HepG2 (cell line): ENCODE measurements around the gene CD7. TPM values are rescaled to one million over a fixed set of nuclear protein-coding genes. Genes with fewer than 3 reads are reported as not detected.

ENCODE experiments used
- ARNT2 ChIP-seq: sonication (generic); formaldehyde crosslinking; IDR thresholded peaks from 2 replicates; pipeline ENCODE4 v1.8.0; 2022; ENCODE audit warnings: mild to moderate bottlenecking, low read depth, missing genetic modification reagents, moderate library complexity
- ARNTL ChIP-seq: sonication (generic); formaldehyde crosslinking; IDR thresholded peaks from 2 replicates; pipeline ENCODE4 v1.4.0; 2020; ENCODE audit warnings: mild to moderate bottlenecking, missing genetic modification reagents
- CBX1 ChIP-seq: IDR thresholded peaks from one replicate; pipeline ENCODE4 v1.6.1; 2016; ENCODE audit warnings: antibody characterized with exemption, low read depth
- FOSL2 ChIP-seq: sonication (generic); formaldehyde crosslinking; IDR thresholded peaks from 2 replicates; pipeline ENCODE4 v1.4.0; 2020; ENCODE audit warnings: missing genetic modification reagents
- NCOA5 ChIP-seq: sonication (generic); formaldehyde crosslinking; IDR thresholded peaks from 2 replicates; pipeline ENCODE4 v1.4.0; 2020; ENCODE audit warnings: missing genetic modification reagents
- SAFB2 ChIP-seq: sonication (generic); formaldehyde crosslinking; IDR thresholded peaks from 2 replicates; pipeline ENCODE4 v1.5.1; 2020; ENCODE audit warnings: missing genetic modification reagents, low read depth, mild to moderate bottlenecking, borderline replicate concordance
- ZFP62 ChIP-seq: sonication (generic); formaldehyde crosslinking; IDR thresholded peaks from 2 replicates; pipeline ENCODE4 v1.4.0; 2020; ENCODE audit warnings: missing genetic modification reagents
- ZNF235 ChIP-seq: sonication (generic); formaldehyde crosslinking; IDR thresholded peaks from 2 replicates; pipeline ENCODE4 v1.8.1; 2023; ENCODE audit warnings: mild to moderate bottlenecking, missing genetic modification reagents, borderline replicate concordance
- ZNF251 ChIP-seq: sonication (generic); formaldehyde crosslinking; IDR thresholded peaks from 2 replicates; pipeline ENCODE4 v1.9.0; 2021; ENCODE audit warnings: mild to moderate bottlenecking, missing genetic modification reagents
- polyA plus RNA-seq, 8 experiments: library from polyadenylated mRNA; depleted of rRNA in 3 of 8; stranded (reverse) in 7 of 8; unstranded in 1 of 8; fragments of >200 nt; fragmentation: Illumina TruSeq in 4 of 8; extraction: Trizol in 4 of 8; gene quantifications; 2 replicates each; pipeline versions ENCODE4 v1.2.1 to v1.2.3, GENCODE V29; 2011 to 2016; ENCODE audit warnings: low read depth in 4 of 8, missing spikeins in 1 of 8, mixed read lengths in 1 of 8; ENCODE audit not compliant: insufficient read depth in 1 of 8
- total RNA-seq, 5 experiments: library from RNA; depleted of rRNA; stranded (reverse); fragments of >200 nt; fragmentation: Illumina TruSeq; extraction: Trizol; gene quantifications; 2 replicates each; pipeline ENCODE4 v1.2.3, GENCODE V29; 2016; ENCODE audit warnings: low read depth in 1 of 5
- TF ChIP-seq, protein P1 (sequence below): sonication (generic); IDR thresholded peaks from 2 replicates; pipeline ENCODE4 v1.6.1; 2016; ENCODE audit warnings: low read depth, borderline replicate concordance
- TF ChIP-seq, protein P2 (sequence below): sonication (generic); formaldehyde crosslinking; IDR thresholded peaks from 2 replicates; pipeline ENCODE4 v1.4.0; 2020; ENCODE audit warnings: missing genetic modification reagents, borderline replicate concordance
- TF ChIP-seq, protein P3 (sequence below): sonication (generic); formaldehyde crosslinking; IDR thresholded peaks from 2 replicates; pipeline ENCODE4 v1.9.0; 2021; ENCODE audit warnings: missing genetic modification reagents, mild to moderate bottlenecking, borderline replicate concordance
- TF ChIP-seq, protein P4 (sequence below): IDR thresholded peaks from 2 replicates; pipeline ENCODE4 v1.6.1; 2016; ENCODE audit warnings: low read depth, missing genetic modification reagents, missing compliant biosample characterization
- TF ChIP-seq, protein P5 (sequence below): IDR thresholded peaks from 2 replicates; pipeline ENCODE4 v1.6.1; 2016; ENCODE audit warnings: mild to moderate bottlenecking

The CD7 gene
- total and polyA plus RNA-seq, 2 of the 13 experiments (the other 11 are each of a cell fraction or from before 2014, with no cell fraction given), result 67.6 to 76.4 TPM

DNA sequence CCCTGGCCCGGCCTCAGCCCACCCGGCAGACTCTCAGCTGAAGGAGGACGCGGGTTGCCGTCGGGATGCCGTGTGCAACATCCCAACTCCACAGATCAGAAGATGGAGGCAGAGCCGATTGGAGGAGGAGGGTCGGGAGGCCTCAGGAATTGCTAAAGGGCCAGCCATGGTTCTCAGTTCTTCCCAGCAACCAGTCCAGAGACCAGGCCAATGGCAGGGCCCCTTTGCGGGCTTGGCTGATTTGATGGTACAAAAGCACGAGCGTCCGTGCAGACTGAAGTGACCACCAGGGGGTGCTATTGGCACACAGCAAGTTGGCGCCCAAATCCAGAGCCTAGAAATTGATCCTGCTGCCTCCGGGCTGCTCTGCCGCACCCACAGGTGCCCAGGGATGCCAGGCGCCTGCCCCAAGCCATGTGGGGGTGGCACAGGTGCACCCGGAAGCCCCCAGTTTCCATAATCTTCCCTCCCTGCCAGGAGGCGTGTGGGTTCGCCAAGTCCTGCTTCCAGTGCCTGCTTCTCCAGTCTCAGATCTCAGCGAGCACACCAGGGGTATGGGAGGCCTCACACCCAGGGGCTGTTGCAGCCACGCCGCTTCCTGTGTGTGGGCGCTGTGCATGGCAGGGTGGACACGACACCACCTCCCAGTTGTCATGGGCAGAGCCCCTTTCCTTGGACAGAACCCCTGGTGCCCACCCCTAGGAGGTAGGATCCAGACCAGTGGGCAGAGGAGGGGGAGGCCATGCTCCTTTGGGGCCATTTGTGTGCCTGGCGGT, 34.5 kb upstream of the CD7 start (continued):
- TF ChIP-seq ZFP62 (CRISPR knock-in tag) (no peak), ZNF235 (CRISPR knock-in tag) (peak; percentile 15; the same call in 1 of the 2 replicates), SAFB2 (CRISPR knock-in tag) (no peak; the same call in 1 of the 2 replicates), FOSL2 (0 out of 2 replicates have a peak, but pooled peaks have one; percentile 29), ARNT2 (peak; percentile 67), NCOA5 (CRISPR knock-in tag) (no peak), ARNTL (no peak), ZNF251 (peak; percentile 71; the same call in 1 of the 2 replicates), CBX1 (no peak)
- TF ChIP-seq, protein P1, sequence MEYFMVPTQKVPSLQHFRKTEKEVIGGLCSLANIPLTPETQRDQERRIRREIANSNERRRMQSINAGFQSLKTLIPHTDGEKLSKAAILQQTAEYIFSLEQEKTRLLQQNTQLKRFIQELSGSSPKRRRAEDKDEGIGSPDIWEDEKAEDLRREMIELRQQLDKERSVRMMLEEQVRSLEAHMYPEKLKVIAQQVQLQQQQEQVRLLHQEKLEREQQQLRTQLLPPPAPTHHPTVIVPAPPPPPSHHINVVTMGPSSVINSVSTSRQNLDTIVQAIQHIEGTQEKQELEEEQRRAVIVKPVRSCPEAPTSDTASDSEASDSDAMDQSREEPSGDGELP, result no peak
- TF ChIP-seq, protein P2, sequence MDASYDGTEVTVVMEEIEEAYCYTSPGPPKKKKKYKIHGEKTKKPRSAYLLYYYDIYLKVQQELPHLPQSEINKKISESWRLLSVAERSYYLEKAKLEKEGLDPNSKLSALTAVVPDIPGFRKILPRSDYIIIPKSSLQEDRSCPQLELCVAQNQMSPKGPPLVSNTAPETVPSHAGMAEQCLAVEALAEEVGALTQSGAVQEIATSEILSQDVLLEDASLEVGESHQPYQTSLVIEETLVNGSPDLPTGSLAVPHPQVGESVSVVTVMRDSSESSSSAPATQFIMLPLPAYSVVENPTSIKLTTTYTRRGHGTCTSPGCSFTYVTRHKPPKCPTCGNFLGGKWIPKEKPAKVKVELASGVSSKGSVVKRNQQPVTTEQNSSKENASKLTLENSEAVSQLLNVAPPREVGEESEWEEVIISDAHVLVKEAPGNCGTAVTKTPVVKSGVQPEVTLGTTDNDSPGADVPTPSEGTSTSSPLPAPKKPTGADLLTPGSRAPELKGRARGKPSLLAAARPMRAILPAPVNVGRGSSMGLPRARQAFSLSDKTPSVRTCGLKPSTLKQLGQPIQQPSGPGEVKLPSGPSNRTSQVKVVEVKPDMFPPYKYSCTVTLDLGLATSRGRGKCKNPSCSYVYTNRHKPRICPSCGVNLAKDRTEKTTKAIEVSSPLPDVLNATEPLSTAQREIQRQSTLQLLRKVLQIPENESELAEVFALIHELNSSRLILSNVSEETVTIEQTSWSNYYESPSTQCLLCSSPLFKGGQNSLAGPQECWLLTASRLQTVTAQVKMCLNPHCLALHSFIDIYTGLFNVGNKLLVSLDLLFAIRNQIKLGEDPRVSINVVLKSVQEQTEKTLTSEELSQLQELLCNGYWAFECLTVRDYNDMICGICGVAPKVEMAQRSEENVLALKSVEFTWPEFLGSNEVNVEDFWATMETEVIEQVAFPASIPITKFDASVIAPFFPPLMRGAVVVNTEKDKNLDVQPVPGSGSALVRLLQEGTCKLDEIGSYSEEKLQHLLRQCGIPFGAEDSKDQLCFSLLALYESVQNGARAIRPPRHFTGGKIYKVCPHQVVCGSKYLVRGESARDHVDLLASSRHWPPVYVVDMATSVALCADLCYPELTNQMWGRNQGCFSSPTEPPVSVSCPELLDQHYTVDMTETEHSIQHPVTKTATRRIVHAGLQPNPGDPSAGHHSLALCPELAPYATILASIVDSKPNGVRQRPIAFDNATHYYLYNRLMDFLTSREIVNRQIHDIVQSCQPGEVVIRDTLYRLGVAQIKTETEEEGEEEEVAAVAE, result 0 out of 2 replicates have a peak, but pooled peaks have one; percentile 21
- TF ChIP-seq, protein P3, sequence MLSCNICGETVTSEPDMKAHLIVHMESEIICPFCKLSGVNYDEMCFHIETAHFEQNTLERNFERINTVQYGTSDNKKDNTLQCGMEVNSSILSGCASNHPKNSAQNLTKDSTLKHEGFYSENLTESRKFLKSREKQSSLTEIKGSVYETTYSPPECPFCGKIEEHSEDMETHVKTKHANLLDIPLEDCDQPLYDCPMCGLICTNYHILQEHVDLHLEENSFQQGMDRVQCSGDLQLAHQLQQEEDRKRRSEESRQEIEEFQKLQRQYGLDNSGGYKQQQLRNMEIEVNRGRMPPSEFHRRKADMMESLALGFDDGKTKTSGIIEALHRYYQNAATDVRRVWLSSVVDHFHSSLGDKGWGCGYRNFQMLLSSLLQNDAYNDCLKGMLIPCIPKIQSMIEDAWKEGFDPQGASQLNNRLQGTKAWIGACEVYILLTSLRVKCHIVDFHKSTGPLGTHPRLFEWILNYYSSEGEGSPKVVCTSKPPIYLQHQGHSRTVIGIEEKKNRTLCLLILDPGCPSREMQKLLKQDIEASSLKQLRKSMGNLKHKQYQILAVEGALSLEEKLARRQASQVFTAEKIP, result no peak
- TF ChIP-seq, protein P4, sequence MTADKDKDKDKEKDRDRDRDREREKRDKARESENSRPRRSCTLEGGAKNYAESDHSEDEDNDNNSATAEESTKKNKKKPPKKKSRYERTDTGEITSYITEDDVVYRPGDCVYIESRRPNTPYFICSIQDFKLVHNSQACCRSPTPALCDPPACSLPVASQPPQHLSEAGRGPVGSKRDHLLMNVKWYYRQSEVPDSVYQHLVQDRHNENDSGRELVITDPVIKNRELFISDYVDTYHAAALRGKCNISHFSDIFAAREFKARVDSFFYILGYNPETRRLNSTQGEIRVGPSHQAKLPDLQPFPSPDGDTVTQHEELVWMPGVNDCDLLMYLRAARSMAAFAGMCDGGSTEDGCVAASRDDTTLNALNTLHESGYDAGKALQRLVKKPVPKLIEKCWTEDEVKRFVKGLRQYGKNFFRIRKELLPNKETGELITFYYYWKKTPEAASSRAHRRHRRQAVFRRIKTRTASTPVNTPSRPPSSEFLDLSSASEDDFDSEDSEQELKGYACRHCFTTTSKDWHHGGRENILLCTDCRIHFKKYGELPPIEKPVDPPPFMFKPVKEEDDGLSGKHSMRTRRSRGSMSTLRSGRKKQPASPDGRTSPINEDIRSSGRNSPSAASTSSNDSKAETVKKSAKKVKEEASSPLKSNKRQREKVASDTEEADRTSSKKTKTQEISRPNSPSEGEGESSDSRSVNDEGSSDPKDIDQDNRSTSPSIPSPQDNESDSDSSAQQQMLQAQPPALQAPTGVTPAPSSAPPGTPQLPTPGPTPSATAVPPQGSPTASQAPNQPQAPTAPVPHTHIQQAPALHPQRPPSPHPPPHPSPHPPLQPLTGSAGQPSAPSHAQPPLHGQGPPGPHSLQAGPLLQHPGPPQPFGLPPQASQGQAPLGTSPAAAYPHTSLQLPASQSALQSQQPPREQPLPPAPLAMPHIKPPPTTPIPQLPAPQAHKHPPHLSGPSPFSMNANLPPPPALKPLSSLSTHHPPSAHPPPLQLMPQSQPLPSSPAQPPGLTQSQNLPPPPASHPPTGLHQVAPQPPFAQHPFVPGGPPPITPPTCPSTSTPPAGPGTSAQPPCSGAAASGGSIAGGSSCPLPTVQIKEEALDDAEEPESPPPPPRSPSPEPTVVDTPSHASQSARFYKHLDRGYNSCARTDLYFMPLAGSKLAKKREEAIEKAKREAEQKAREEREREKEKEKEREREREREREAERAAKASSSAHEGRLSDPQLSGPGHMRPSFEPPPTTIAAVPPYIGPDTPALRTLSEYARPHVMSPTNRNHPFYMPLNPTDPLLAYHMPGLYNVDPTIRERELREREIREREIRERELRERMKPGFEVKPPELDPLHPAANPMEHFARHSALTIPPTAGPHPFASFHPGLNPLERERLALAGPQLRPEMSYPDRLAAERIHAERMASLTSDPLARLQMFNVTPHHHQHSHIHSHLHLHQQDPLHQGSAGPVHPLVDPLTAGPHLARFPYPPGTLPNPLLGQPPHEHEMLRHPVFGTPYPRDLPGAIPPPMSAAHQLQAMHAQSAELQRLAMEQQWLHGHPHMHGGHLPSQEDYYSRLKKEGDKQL (CRISPR knock-in tag), result no peak
- TF ChIP-seq, protein P5, sequence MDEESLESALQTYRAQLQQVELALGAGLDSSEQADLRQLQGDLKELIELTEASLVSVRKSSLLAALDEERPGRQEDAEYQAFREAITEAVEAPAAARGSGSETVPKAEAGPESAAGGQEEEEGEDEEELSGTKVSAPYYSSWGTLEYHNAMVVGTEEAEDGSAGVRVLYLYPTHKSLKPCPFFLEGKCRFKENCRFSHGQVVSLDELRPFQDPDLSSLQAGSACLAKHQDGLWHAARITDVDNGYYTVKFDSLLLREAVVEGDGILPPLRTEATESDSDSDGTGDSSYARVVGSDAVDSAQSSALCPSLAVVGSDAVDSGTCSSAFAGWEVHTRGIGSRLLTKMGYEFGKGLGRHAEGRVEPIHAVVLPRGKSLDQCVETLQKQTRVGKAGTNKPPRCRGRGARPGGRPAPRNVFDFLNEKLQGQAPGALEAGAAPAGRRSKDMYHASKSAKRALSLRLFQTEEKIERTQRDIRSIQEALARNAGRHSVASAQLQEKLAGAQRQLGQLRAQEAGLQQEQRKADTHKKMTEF (CRISPR knock-in tag), result peak; percentile 82
